ENCODE data around the gene CARD11.

The CARD11 gene

DNA sequence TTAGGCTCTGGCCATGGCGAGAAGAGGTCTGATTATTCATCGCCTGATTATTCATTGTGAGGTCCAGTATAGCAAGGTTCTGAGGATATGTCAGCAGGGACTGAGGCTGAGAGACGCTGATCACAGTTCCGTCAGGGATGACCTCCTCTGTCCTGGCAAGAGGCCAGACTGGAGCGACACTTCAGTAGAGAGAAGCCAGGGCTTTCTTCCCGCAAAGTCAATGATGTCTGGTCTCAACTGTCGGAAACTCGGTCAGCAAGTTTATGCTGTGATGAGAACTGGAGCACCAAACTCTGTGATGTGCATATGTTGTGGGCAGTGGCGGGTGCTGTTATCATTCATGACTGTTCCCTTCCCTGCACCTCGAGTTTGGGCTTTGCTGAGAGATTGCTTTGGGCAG, 170.5 kb downstream of the CARD11 start:
- in situ Hi-C loops (cut with MboI; ENCODE audit: low pct_unique_long_range_greater_than_20kb, low sequenced_read_pairs, unreplicated experiment): loop anchor here (5.0 kb wide), 1 partner anchor 284 kb away; no protein-coding TSS in a partner anchor
- no peak for DNase-seq (ENCODE audit: low spot score)
- no peak for TF ChIP-seq CTCF (IDR thresholded peaks at IDR 0.05; ENCODE audit: extremely low read depth, insufficient read depth, missing control alignments)

GRCh38 chr7:2872296-2872874, 171.3 kb downstream of the CARD11 start:
- in situ Hi-C loops (cut with MboI; ENCODE audit: low pct_unique_long_range_greater_than_20kb, low sequenced_read_pairs, unreplicated experiment): loop anchor here (5.0 kb wide), 1 partner anchor 285 kb away; no protein-coding TSS in a partner anchor
- TF ChIP-seq CTCF (IDR thresholded peaks at IDR 0.05; ENCODE audit: extremely low read depth, insufficient read depth, missing control alignments): no peak
- DNase-seq (ENCODE audit: low spot score): no peak

DNA sequence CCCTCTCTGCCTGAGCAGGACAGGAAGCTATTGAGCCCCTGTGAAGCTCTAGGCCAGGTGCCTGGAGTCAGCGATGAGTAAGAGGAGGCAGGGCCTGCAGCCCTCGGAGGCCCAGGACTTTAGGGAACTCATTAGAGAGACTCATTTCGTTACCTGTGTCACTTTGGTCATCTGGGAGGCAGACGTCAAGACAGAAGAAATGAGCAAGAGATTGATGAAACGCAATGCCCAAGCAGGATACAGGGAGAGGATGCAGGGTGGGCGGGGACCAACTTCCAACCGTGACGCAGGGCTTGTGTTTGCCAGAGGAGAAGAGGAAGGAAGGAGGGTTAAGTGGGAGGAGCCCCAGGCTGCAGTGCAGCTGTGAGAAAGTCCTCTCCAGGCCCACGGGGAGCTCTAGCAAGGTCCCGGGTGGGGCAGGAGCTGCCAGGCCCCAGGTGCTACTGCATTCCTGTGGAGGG, 173.2 kb downstream of the CARD11 start:
- peak; percentile 53 for DNase-seq (ENCODE audit: low spot score)
- in situ Hi-C loops (cut with MboI; ENCODE audit: low pct_unique_long_range_greater_than_20kb, low sequenced_read_pairs, unreplicated experiment): loop anchor here (5.0 kb wide), 1 partner anchor 287 kb away; no protein-coding TSS in a partner anchor
- no peak for TF ChIP-seq CTCF (IDR thresholded peaks at IDR 0.05; ENCODE audit: extremely low read depth, insufficient read depth, missing control alignments)

- no peak for TF ChIP-seq CTCF (IDR thresholded peaks at IDR 0.05; ENCODE audit: extremely low read depth, insufficient read depth, missing control alignments)
- in situ Hi-C loops (cut with MboI; ENCODE audit: low pct_unique_long_range_greater_than_20kb, low sequenced_read_pairs, unreplicated experiment): loop anchor here (5.0 kb wide), 1 partner anchor 287 kb away; no protein-coding TSS in a partner anchor
- DNase-seq (ENCODE audit: low spot score): no peak
Measured at GRCh38 chr7:2869981-2870380, 173.7 kb downstream of the CARD11 start.

- in situ Hi-C loops (cut with MboI; ENCODE audit: low pct_unique_long_range_greater_than_20kb, low sequenced_read_pairs, unreplicated experiment): no loop called here
- DNase-seq (ENCODE audit: low spot score): no peak
- no peak for TF ChIP-seq CTCF (IDR thresholded peaks at IDR 0.05; ENCODE audit: extremely low read depth, insufficient read depth, missing control alignments)
Measured at GRCh38 chr7:2866601-2867000, 177.1 kb downstream of the CARD11 start.

- TF ChIP-seq CTCF (IDR thresholded peaks at IDR 0.05; ENCODE audit: extremely low read depth, insufficient read depth, missing control alignments): peak; percentile 73
- in situ Hi-C loops (cut with MboI; ENCODE audit: low pct_unique_long_range_greater_than_20kb, low sequenced_read_pairs, unreplicated experiment): no loop called here
- DNase-seq (ENCODE audit: low spot score): peak; percentile 81
Measured at GRCh38 chr7:2864999-2865670, 178.5 kb downstream of the CARD11 start.

Measured in GM13977 (cell line).